Fibroblast of mammary gland (primary cell): Measurements from ENCODE around the gene NCAPD3.

Experiments used
- DNase-seq: peaks from one replicate; pipeline ENCODE4 v3.0.0-alpha.2; 2010; ENCODE audit warnings: low read depth
- H3K4me3 ChIP-seq: 2 replicates; pipeline ENCODE4 v1.5.1; 2011; ENCODE audit warnings: low read depth, mild to moderate bottlenecking, low read length, moderate library complexity; ENCODE audit not compliant: control insufficient read depth
- CTCF ChIP-seq: conservative IDR thresholded peaks from 2 replicates; pipeline ENCODE4 v1.5.1; 2011; ENCODE audit warnings: low read depth, low read length, inconsistent platforms; ENCODE audit not compliant: control insufficient read depth, insufficient read depth

Gene NCAPD3

GRCh38 chr11:134228625-134229024 is 4.9 kb upstream of the NCAPD3 start:
- no peak for DNase-seq
- no peak overlapping the region for H3K4me3 ChIP-seq
- TF ChIP-seq CTCF, result no peak

GRCh38 chr11:134226806-134227325 is 3.1 kb upstream of the NCAPD3 start:
- no peak overlapping the region for H3K4me3 ChIP-seq
- TF ChIP-seq CTCF, result no peak
- DNase-seq, result no peak

- no peak for TF ChIP-seq CTCF
- DNase-seq, result no peak
- H3K4me3 ChIP-seq, result peak overlapping the region; percentile 87
Measured at GRCh38 chr11:134224710-134225664, 1.2 kb upstream of the NCAPD3 start.

- peak overlapping the region; percentile 71 for H3K4me3 ChIP-seq
- no peak for DNase-seq
- TF ChIP-seq CTCF, result no peak
Measured at GRCh38 chr11:134223121-134223520, 646 bp downstream of the NCAPD3 start.

- no peak for TF ChIP-seq CTCF
Measured at GRCh38 chr11:134216816-134217215, 7.0 kb downstream of the NCAPD3 start.

GRCh38 chr11:134215836-134216235 is 7.9 kb downstream of the NCAPD3 start:
- TF ChIP-seq CTCF, result no peak
- DNase-seq, result no peak
- no peak overlapping the region for H3K4me3 ChIP-seq

More at GRCh38 chr11:134216816-134217215, 7.0 kb downstream of the NCAPD3 start:
- H3K4me3 ChIP-seq, result no peak overlapping the region
- no peak for DNase-seq
